Measurements from ENCODE around the gene KY.

KY gene

GRCh38 chr3:134660046-134660441 is 9.2 kb upstream of the KY start:
- TF ChIP-seq CTCF (IDR thresholded peaks at IDR 0.05) = no peak
- no peaks in the 10 kb centered on the region for H3K9me3 ChIP-seq
- H3K27me3 ChIP-seq = no peaks in the 10 kb centered on the region
- H3K4me1 ChIP-seq = peaks cover 0 to 14% (median 10%) of the 10 kb centered on the region in 4 donors
- intact Hi-C loops (cut with DNase I; ENCODE audit: low total_unique reads) = no loop called here
- DNase-seq = no peak
- H3K36me3 ChIP-seq = no peaks in the 10 kb centered on the region
- no peak overlapping the region for H3K4me3 ChIP-seq
- no peak overlapping the region for H3K27ac ChIP-seq

DNA sequence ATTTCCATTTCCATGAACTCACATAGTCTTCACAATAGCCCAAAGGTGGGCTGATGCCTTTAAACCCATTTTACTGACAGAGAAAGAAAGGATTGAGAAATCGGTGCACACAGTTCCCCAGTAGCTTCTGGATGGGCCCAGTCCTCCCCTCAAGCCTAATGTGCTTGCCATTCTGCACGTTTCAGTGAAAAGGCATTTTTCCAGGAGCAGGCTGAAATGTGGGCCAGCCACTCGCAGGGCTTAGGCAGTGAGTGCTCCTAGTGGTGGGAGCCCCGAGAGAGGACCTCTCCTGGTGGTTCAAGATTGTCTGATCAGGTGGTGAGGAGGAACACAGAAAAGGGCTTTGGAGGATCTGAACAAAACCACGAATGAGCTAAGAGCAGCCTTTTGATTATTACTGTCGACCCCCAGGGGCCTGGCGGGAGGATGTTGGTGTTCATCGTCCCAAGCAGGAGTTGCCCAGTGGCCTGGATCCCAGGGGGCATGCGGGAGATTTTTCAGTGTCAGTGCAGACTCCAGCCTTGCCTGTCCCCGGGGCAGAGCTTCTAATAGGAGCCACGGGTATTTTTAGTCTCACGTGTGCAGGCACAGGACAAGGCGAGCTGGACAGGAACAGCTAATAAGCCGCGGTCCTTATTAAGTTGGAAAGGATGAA is 8.7 kb upstream of the KY start:
- no peak for DNase-seq
- H3K36me3 ChIP-seq = no peaks in the 10 kb centered on the region
- H3K9me3 ChIP-seq = no peaks in the 10 kb centered on the region
- no peak overlapping the region for H3K27ac ChIP-seq
- intact Hi-C loops (cut with DNase I; ENCODE audit: low total_unique reads) = no loop called here
- no peak for TF ChIP-seq CTCF (IDR thresholded peaks at IDR 0.05)
- peaks cover 0 to 14% (median 10%) of the 10 kb centered on the region in 4 donors for H3K4me1 ChIP-seq
- H3K4me3 ChIP-seq = no peak overlapping the region
- H3K27me3 ChIP-seq = no peaks in the 10 kb centered on the region

- Histone ChIP-seq H3K27me3 (no peaks in the 10 kb centered on the region), H3K27ac (no peak overlapping the region), H3K36me3 (no peaks in the 10 kb centered on the region), H3K9me3 (no peaks in the 10 kb centered on the region), H3K4me1 (peaks cover 0 to 5% (median 3%) of the 10 kb centered on the region in 4 donors), H3K4me3 (no peak overlapping the region)
- DNase-seq = no peak
- no peak for TF ChIP-seq CTCF (IDR thresholded peaks at IDR 0.05)
- intact Hi-C loops (cut with DNase I; ENCODE audit: low total_unique reads) = no loop called here
Measured at GRCh38 chr3:134658555-134658954, 7.7 kb upstream of the KY start.

DNA sequence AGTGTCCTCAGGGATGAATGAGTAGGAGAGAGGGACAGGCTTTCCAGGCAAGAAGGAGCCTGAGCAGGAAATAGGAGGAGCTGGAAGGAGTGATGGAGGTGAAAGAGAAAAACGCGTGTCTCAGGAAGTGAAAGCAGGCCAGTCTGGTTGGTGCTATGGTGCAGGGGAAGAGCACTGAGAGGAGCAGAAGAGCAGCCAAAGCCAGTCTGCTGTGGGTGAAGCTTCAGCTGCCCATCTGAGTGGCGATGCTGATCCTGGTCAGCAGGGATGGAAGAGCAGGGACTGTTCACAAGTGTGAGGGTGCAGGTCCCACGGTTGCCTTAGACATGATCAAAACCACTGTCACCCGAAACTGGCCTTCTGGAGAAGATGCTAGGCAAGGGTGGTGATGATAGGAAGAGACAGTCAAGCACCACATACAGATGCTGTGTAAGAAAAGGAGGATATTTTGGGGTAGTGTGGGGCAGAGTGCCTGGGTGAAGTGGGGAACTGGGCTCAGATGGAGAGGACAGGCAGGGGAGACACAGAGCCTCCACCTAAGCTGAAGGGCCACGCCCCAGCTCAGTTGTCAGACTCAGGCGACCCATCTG is 5.5 kb upstream of the KY start:
- intact Hi-C loops (cut with DNase I; ENCODE audit: low total_unique reads) = no loop called here

GRCh38 chr3:134655706-134656105 is 4.9 kb upstream of the KY start:
- Histone ChIP-seq H3K27ac (no peak overlapping the region), H3K4me3 (no peak overlapping the region), H3K36me3 (no peaks in the 10 kb centered on the region), H3K9me3 (no peaks in the 10 kb centered on the region), H3K4me1 (peaks cover 0 to 16% (median 10%) of the 10 kb centered on the region in 4 donors), H3K27me3 (no peaks in the 10 kb centered on the region)
- DNase-seq = no peak
- intact Hi-C loops (cut with DNase I; ENCODE audit: low total_unique reads) = no loop called here
- TF ChIP-seq CTCF (IDR thresholded peaks at IDR 0.05) = no peak

More for the DNA sequence above, 5.5 kb upstream of the KY start:
- H3K4me3 ChIP-seq = no peak overlapping the region
- H3K27ac ChIP-seq = no peak overlapping the region
- no peak for DNase-seq
- H3K36me3 ChIP-seq = no peaks in the 10 kb centered on the region
- peaks cover 0 to 15% (median 9%) of the 10 kb centered on the region in 4 donors for H3K4me1 ChIP-seq
- TF ChIP-seq CTCF (IDR thresholded peaks at IDR 0.05) = no peak
- no peaks in the 10 kb centered on the region for H3K27me3 ChIP-seq
- H3K9me3 ChIP-seq = no peaks in the 10 kb centered on the region

Data from tibial artery (tissue), 4 donors.